ENCODE data around the gene ARHGEF10L.

Gene ARHGEF10L

GRCh38 chr1:17515902-17516301 lies 23.6 kb upstream of the ARHGEF10L start:
- H3K4me3 ChIP-seq, result no peak overlapping the region
- H3K27ac ChIP-seq, result no peak overlapping the region
- no peak for TF ChIP-seq CTCF (IDR thresholded peaks at IDR 0.05)
- DNase-seq (ENCODE audit: low spot score), result no peak

- DNase-seq (ENCODE audit: low spot score), result no peak
- Histone ChIP-seq H3K27ac (no peak overlapping the region), H3K4me3 (no peak overlapping the region)
- TF ChIP-seq CTCF (IDR thresholded peaks at IDR 0.05), result no peak
Measured at GRCh38 chr1:17516303-17517214, 22.9 kb upstream of the ARHGEF10L start.

- TF ChIP-seq CTCF (IDR thresholded peaks at IDR 0.05), result no peak
- Histone ChIP-seq H3K27ac (no peak overlapping the region), H3K4me3 (no peak overlapping the region)
- DNase-seq (ENCODE audit: low spot score), result no peak
Measured at GRCh38 chr1:17520041-17520440, 19.5 kb upstream of the ARHGEF10L start.

GRCh38 chr1:17520473-17521319 lies 18.8 kb upstream of the ARHGEF10L start:
- Histone ChIP-seq H3K27ac (no peak overlapping the region), H3K4me3 (no peak overlapping the region)
- TF ChIP-seq CTCF (IDR thresholded peaks at IDR 0.05), result no peak
- DNase-seq (ENCODE audit: low spot score), result no peak

GRCh38 chr1:17521946-17522612 lies 17.4 kb upstream of the ARHGEF10L start:
- DNase-seq (ENCODE audit: low spot score), result no peak
- Histone ChIP-seq H3K4me3 (no peak overlapping the region), H3K27ac (no peak overlapping the region)
- TF ChIP-seq CTCF (IDR thresholded peaks at IDR 0.05), result no peak

- Histone ChIP-seq H3K27ac (no peak overlapping the region), H3K4me3 (no peak overlapping the region)
- no peak for TF ChIP-seq CTCF (IDR thresholded peaks at IDR 0.05)
- no peak for DNase-seq (ENCODE audit: low spot score)
Measured at GRCh38 chr1:17523321-17524041, 16.0 kb upstream of the ARHGEF10L start.

Measured in coronary artery (tissue), 2 donors.